HG03159 (cell line): Measurements from ENCODE around the gene SORT1.
"Not testable (repeated sequence)": the region's sequence is repeated elsewhere in the genome, so short reads cannot be mapped to it uniquely, and the experiment has no call there.

Experiments used
- ATAC-seq: cut with Tn5 transposase; IDR thresholded peaks from one replicate; pipeline ENCODE4 v1.9.1; 2021; ENCODE audit warnings: mild to moderate bottlenecking, moderate library complexity; ENCODE audit not compliant: unreplicated experiment

The SORT1 gene

DNA sequence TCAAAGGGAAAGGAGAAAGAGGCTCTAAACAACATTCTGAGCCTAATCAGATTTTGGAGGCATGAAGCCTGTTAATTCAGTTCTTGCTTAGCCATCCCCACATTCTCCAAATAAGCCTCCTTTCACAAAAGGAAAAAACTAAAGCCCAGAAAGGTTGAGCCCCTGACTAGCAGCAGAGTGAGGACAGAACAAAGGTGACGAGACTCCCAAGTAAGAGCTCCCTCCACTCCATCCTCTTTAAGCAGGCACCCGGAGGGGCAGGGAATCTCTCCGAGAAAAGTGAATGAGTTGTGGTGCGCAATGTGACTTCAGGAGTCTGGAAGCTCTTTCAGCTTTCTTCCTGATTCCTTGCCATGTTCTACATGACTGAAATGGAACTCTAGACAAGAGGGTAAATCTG lies 47.5 kb downstream of the SORT1 start:
- ATAC-seq = no peak

DNA sequence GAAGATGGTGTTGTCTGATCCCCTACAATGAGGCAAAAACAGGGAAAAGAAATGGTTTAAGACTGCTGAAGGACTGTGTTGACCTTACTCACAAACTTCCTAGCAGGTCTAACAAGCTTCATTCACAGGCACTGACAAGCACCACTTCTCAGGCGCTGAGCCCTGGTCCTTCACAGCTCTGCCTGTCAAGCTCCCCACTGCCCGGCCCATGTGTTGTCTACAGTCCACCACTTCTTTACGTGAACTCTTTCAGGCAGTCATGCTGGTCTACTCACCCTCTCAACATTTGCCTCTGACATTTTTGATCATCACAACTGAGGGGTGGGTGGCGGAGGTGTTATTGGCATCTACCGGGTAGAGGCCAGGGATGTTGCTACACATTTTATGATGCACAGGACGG lies 50.2 kb downstream of the SORT1 start:
- ATAC-seq = no peak

DNA sequence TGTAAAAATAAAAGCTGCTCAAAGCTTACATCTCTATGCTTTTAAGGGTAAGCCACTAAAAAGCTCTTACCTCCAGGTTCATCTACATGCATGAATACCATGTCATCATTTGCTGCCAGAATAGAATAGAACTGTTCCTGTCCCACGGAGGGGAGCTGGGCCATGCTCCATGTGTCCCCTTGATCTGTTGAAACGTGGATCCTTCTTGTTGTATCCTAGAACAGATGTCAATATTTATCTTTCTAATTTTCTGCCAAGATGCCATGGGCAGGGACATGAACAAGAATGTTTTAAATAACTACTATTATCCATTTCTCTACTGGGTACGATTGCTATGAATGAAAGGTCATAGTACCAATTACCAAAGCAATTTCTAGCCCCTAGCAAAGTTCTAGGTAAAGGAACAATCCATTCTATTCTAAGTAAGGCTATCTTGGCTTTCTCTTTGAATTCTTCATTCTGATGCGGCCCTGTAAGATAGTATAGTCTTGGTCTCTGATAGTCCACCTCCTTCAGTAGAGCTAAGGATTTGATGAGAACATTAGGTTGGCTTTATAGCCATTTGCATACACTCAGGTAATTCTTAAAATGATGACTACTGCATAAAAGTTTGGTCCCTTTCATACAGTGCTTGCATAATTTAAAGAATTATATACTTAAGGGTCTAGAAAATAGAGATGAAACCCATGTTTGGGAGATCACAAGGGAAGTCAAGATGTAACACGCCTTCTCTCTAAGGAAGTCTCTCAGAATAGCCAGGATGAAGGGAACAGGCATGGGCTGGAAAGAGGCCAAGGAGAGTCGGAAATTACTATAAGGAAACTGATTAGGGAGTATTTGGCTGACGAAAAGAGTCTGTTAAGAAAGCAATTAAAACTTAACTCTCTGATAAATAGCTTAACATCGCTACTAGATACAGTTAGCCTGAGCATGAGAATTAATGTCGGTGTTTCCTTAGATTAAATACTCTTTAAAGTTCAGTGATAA lies 55.5 kb downstream of the SORT1 start:
- no peak for ATAC-seq

- ATAC-seq = no peak
Measured at GRCh38 chr1:109338608-109339007, 59.1 kb downstream of the SORT1 start.

- no peak for ATAC-seq
Measured at GRCh38 chr1:109338091-109338490, 59.6 kb downstream of the SORT1 start.

DNA sequence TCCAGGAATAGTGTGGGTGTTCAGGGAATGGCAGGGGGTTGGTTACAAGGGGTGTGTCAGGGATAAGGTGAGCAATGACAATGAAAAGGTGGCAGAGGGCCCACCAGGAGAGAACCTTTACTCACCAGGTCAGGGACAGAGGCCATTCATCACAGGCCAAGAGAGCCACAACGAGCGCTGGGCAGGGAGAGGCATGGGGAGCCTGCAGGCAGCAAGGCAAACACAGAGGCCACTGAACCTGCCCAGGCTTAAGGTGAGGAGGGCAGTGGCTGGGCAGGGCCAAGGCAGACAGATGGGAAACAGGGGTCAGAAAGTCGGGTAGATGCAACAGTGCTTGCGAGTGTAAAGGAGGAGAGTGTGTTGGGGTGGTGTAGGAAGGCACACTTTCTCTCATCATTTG lies 62.6 kb downstream of the SORT1 start:
- ATAC-seq = no peak

GRCh38 chr1:109331113-109331512 lies 66.6 kb downstream of the SORT1 start:
- ATAC-seq = no peak

DNA sequence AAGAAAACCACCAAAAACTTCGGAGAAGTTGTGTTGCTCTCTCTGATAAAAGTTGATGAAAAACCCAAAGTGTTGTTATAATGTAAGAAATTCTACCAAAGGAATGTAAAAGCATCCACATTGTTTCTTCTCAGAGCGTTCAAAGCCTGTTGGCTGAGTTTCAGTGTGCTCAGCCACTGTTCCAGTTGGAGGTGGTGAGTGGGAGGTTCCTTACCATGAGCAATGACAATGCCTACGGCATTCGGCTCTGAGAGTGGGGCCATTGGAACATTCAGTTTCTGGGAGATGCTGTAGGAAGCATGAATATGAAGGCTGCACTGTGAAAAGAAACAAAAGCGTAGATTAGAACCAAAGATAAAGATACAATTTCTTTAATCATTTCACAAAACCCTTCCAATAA lies 70.4 kb downstream of the SORT1 start:
- ATAC-seq = no peak

- ATAC-seq = no peak
Measured at GRCh38 chr1:109322974-109323373, 74.7 kb downstream of the SORT1 start.

GRCh38 chr1:109319114-109319513 lies 78.6 kb downstream of the SORT1 start:
- no peak for ATAC-seq

GRCh38 chr1:109316506-109316905 lies 81.2 kb downstream of the SORT1 start:
- ATAC-seq = no peak

- ATAC-seq = no peak
Measured at GRCh38 chr1:109315288-109315687, 82.4 kb downstream of the SORT1 start.

DNA sequence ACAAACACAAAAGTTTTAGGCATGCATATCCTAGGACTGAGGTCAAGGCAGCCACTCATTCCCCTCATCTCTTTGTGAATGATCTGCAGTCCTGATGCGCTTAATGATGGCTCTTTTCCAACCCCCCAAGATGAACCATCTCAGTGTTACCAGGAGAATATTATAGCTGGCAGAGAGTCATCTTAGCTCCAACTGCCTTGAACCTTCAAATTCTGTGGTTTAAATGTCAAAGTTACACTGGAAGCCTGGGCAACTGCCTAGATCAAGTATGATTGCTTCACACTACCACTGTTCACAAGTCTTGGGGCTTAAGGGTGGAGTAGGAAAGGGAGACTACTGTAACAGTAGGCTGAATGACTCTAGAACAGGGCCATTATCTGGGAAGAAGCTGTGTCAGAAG lies 82.9 kb downstream of the SORT1 start:
- ATAC-seq = no peak

DNA sequence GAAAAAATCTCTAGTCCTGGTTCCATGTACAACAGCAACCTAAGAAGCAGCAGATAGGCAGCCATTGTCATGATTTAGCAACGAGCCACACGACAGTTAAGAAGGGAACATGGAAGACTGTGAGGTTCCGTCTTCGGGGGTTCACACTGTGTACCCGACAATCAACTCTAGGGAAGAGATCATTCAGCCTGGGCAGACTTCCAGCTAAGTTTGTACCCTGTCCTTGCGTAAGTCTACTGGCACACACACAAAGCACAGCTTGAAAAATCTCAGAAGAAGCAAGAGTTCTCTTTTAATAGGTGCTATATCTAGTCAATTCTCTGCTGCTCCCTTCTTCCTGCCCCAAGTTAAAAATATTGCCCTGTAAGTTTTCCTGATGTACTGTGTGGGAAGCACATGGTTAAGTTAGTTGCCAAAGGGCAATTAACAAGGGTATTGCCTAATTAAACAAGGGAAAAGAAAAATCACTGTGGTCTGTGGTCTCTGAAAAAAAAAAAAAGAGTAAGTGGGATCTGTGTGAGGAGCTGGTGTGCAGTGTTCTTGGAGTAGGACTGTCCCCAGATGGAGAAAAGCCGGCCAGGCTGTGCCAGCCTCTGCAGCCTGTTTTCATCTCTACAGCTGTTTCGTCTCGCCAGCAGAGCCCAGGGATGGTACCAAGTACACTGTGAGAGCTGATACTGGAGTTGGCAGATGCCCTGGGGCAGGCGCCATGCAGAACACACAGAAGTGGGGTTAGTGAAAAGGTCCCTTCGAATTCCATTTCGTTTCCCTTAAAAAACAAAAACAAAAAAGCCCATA lies 84.5 kb downstream of the SORT1 start:
- no peak for ATAC-seq

- ATAC-seq = no peak
Measured at GRCh38 chr1:109312246-109312645, 85.5 kb downstream of the SORT1 start.

DNA sequence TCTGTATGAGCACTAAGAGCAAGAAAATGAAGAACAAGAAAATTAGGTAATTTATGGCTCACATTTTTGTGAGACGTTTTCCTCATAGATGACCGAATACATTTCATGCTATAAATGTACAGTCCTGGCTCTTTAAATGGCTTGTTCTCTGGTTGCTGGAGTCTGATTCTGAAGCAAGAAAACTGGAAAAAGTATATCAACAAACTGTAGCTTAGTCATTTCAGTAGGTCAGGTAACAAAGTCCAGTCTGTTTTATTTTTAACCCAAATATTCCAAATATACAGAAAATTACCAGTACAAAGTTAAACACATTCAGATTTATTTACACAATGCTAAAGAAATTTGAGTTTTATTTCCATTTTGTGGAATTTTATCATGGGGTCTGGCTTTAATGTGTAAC lies 88.4 kb downstream of the SORT1 start:
- ATAC-seq = no peak

GRCh38 chr1:109307274-109308021 lies 90.3 kb downstream of the SORT1 start:
- no peak for ATAC-seq

DNA sequence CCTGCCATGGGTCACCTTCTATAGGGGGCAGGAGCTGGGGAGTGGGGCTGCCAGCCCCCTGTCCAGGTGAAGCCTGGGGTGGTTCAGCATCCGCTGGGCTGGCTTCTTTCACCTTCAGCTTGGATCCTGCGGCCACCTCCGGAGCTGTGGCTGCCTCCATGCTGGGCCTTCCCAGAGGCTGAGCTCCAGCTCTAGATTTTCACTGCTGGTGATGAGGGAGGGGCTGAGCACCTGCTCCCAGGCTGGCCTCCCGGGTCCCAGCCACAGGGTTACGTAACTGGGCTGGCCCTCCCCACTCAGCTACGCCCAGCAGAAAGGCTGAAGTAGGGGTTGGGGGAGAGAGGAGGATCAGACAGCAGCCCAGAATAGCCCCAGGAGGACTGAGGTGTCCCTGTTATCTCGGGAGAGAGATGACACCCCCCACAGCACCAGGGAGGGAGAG lies 90.9 kb downstream of the SORT1 start, which contains the start of gene MYBPHL:
Gene MYBPHL (minus strand): TSS at position 180 of the 442 bp plus-strand sequence. CDS start 20 bp downstream, at position 160.
- ATAC-seq = no peak

DNA sequence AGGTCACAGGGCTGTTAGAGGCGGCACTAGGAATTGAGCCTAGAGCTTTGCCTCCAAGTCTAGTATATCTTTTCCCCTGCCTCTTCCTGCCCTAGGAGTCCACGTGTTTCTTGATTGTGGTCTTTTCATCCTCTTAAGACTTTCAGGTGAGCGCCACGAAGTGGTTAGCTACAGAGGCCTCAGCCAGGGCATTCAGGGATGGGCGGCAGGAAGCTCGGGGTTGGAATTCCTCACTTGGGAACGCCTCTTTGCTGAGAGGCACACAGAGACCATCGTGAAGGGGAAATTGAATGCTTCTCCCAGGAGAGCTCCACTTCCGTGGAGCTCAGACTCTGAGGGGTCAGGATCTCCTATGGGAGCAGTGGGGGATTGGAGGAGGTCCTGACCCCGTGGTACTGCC lies 91.7 kb downstream of the SORT1 start:
- ATAC-seq = not testable (repeated sequence)

- no peak for ATAC-seq
Measured at GRCh38 chr1:109304226-109304920, 93.3 kb downstream of the SORT1 start.
